ENCODE measurements around the gene GMDS.

GMDS gene

DNA sequence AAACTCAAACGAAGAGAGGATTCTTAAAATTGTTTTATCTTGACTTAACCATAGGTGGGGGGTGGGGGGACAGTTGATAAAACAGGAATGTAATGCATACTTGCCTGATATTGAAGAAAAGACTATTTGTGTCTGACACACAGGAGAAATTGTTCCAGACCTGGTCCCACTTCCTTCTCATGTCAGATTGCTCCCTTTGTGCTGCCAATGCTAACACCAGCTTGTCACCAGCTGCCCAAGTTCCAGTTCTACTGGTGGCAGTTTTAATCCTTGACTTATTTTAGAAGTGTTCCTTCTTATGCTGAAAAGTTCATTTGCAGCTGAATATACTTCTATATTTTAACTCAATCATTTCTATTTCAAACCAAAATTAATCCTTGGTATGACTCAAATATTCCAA, 127.3 kb downstream of the GMDS start:
- H3K36me3 ChIP-seq (ENCODE audit: control insufficient read depth, insufficient read depth, low read length): no peaks in the 10 kb centered on the region

DNA sequence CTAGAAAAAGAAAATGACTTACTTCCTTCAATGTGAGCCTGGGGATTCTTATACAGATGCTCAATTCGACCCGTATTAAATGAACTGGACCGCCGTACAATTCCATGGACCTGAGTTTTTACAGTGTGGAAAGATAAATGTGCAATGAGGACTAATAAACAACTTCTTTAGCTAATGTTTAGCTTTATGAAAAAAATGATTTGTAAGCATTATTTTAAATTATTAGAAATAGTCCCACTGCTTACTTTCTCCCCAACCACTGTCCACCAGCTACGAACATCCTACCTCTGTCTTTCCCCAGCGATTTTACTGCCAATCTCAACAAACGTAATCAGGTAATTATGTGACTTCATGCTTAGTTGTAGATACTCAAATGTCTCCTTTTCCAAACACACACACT, 128.0 kb downstream of the GMDS start:
- H3K4me2 ChIP-seq (ENCODE audit: low read length): no peak overlapping the region
- H3K4me1 ChIP-seq: no peaks in the 10 kb centered on the region
- H3K9ac ChIP-seq: no peak overlapping the region
- no peak overlapping the region for H3K27ac ChIP-seq
- H2AFZ ChIP-seq: no peak overlapping the region
- no peaks in the 10 kb centered on the region for H3K36me3 ChIP-seq (ENCODE audit: control insufficient read depth, insufficient read depth, low read length)
- H3K4me3 ChIP-seq (ENCODE audit: low read depth, low read length): no peak overlapping the region
- no peaks in the 10 kb centered on the region for H3K27me3 ChIP-seq (ENCODE audit: control insufficient read depth, insufficient read depth, low read length)
- H3K79me2 ChIP-seq: no peaks in the 10 kb centered on the region
- TF ChIP-seq, protein P1, sequence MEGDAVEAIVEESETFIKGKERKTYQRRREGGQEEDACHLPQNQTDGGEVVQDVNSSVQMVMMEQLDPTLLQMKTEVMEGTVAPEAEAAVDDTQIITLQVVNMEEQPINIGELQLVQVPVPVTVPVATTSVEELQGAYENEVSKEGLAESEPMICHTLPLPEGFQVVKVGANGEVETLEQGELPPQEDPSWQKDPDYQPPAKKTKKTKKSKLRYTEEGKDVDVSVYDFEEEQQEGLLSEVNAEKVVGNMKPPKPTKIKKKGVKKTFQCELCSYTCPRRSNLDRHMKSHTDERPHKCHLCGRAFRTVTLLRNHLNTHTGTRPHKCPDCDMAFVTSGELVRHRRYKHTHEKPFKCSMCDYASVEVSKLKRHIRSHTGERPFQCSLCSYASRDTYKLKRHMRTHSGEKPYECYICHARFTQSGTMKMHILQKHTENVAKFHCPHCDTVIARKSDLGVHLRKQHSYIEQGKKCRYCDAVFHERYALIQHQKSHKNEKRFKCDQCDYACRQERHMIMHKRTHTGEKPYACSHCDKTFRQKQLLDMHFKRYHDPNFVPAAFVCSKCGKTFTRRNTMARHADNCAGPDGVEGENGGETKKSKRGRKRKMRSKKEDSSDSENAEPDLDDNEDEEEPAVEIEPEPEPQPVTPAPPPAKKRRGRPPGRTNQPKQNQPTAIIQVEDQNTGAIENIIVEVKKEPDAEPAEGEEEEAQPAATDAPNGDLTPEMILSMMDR (IDR thresholded peaks at IDR 0.05): no peak
- no peaks in the 10 kb centered on the region for H3K9me3 ChIP-seq (ENCODE audit: control insufficient read depth, low read length)

More for the DNA sequence above, 127.3 kb downstream of the GMDS start:
- Histone ChIP-seq H3K27me3 (ENCODE audit: control insufficient read depth, insufficient read depth, low read length) (no peaks in the 10 kb centered on the region), H3K27ac (no peak overlapping the region), H3K79me2 (no peaks in the 10 kb centered on the region), H2AFZ (no peak overlapping the region), H3K4me1 (no peaks in the 10 kb centered on the region), H3K9me3 (ENCODE audit: control insufficient read depth, low read length) (no peaks in the 10 kb centered on the region), H3K4me3 (ENCODE audit: low read depth, low read length) (no peak overlapping the region), H3K9ac (no peak overlapping the region), H3K4me2 (ENCODE audit: low read length) (no peak overlapping the region)
- TF ChIP-seq, protein P1 (IDR thresholded peaks at IDR 0.05): no peak

DNA sequence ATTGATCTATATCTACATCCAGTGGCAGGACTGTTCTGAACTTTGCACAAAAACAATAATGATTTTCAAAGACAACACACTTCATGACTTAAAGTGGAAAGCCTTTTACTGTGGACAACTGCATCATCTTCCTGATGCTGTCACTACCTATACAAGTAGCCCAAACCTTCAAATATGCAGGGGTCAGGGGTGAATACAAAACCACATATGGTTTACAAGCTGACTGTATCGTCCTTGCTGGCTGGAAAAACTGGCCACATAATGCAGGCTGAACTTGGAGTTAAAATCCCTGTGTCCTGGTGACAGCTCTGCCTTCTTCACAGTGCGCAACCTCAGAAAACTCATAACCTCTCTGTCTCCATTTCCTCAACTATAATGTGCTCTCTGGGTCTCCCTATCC, 128.9 kb downstream of the GMDS start:
- H2AFZ ChIP-seq: no peak overlapping the region
- H3K4me1 ChIP-seq: no peaks in the 10 kb centered on the region
- no peak overlapping the region for H3K27ac ChIP-seq
- no peak overlapping the region for H3K4me3 ChIP-seq (ENCODE audit: low read depth, low read length)
- no peaks in the 10 kb centered on the region for H3K79me2 ChIP-seq
- H3K9me3 ChIP-seq (ENCODE audit: control insufficient read depth, low read length): no peaks in the 10 kb centered on the region
- no peaks in the 10 kb centered on the region for H3K36me3 ChIP-seq (ENCODE audit: control insufficient read depth, insufficient read depth, low read length)
- TF ChIP-seq, protein P1 (IDR thresholded peaks at IDR 0.05): no peak
- H3K27me3 ChIP-seq (ENCODE audit: control insufficient read depth, insufficient read depth, low read length): no peaks in the 10 kb centered on the region
- no peak overlapping the region for H3K4me2 ChIP-seq (ENCODE audit: low read length)
- H3K9ac ChIP-seq: no peak overlapping the region

DNA sequence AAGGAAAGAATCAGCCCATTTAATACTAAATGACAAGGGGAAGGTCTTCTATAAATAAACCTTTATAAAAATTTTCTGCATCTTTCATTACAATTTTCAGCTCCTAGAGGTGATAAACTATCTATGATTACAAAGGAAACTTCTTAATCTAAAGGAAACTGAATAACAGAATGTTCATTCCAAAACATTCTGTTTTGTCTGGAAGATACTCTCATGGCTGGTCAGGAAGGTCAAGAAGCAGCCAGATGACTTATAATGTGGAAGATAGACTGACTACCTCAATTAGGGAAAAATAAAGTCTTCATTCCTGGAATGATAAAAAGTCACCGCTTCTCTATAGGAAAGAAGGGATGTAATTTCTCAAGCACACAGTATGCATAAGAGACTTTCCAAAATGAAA, 131.3 kb downstream of the GMDS start:
- Histone ChIP-seq H3K36me3 (ENCODE audit: control insufficient read depth, insufficient read depth, low read length) (no peaks in the 10 kb centered on the region), H3K79me2 (no peaks in the 10 kb centered on the region), H3K4me2 (ENCODE audit: low read length) (no peak overlapping the region), H2AFZ (no peak overlapping the region), H3K27ac (no peak overlapping the region), H3K4me1 (no peaks in the 10 kb centered on the region), H3K9ac (no peak overlapping the region), H3K27me3 (ENCODE audit: control insufficient read depth, insufficient read depth, low read length) (no peaks in the 10 kb centered on the region), H3K4me3 (ENCODE audit: low read depth, low read length) (no peak overlapping the region), H3K9me3 (ENCODE audit: control insufficient read depth, low read length) (no peaks in the 10 kb centered on the region)
- TF ChIP-seq, protein P1 (IDR thresholded peaks at IDR 0.05): no peak

DNA sequence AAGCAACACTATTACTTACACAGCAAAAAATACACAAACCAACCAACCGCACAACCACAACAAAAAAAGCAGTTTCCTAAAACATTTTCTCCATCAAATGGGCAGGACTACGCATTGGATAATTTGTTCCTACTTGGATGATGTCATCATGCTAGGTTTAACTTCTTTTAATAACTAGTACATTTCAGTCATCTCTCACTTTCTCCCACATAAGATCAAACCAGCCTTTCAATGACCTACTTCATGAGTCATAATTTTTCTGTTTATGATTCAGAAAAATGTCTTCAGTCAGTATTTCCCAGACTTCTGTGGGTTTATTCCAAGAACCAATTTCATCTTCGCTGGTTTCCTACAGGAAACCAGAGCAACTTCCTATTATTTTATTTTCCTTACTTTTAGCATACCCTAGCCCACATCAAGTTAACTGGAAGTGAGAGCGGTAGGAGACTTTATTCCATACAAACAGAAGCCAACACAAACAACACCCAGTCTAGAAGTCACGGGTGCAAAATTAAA, 134.2 kb downstream of the GMDS start:
- Histone ChIP-seq H3K4me3 (ENCODE audit: low read depth, low read length) (no peak overlapping the region), H2AFZ (no peak overlapping the region), H3K36me3 (ENCODE audit: control insufficient read depth, insufficient read depth, low read length) (no peaks in the 10 kb centered on the region), H3K79me2 (no peaks in the 10 kb centered on the region), H3K9me3 (ENCODE audit: control insufficient read depth, low read length) (no peaks in the 10 kb centered on the region), H3K4me1 (no peaks in the 10 kb centered on the region), H3K4me2 (ENCODE audit: low read length) (no peak overlapping the region), H3K27me3 (ENCODE audit: control insufficient read depth, insufficient read depth, low read length) (no peaks in the 10 kb centered on the region), H3K27ac (peak overlapping the region; percentile 21), H3K9ac (no peak overlapping the region)
- TF ChIP-seq, protein P1 (IDR thresholded peaks at IDR 0.05): no peak
